HEK293 (cell line): ENCODE measurements around the gene COL1A2.

Experiments
- CTCF ChIA-PET: fragments of 350-600 bp; formaldehyde crosslinking; extraction: SDS; loops from one replicate; lab custom pipeline; 2021; ENCODE audit warnings: antibody characterized with exemption; lab: Yijun Ruan, JAX
- POLR2A ChIA-PET: fragments of 300-600 bp; formaldehyde crosslinking; extraction: SDS; loops from one replicate; lab custom pipeline; 2020; ENCODE audit warnings: antibody characterized with exemption, inconsistent platforms; lab: Yijun Ruan, JAX
- H3K27ac ChIP-seq: fragments of 200-500 bp; sonication (Bioruptor generic); 2 replicates; pipeline ENCODE4 v1.5.1; 2014; ENCODE audit warnings: low read depth, low read length, control low read depth, inconsistent platforms; ENCODE audit errors: extremely low read depth
- H3K36me3 ChIP-seq, 2 experiments: fragments of 200-500 bp in 1 of 2; sonication (Bioruptor generic) in 1 of 2; 1 replicate in 1 of 2; 2 replicates in 1 of 2; pipeline ENCODE4 v1.5.1; 2014 to 2017; ENCODE audit warnings: inconsistent platforms in 2 of 2, low read length in 2 of 2; ENCODE audit not compliant: control insufficient read depth in 2 of 2, insufficient read depth in 1 of 2
- H3K4me1 ChIP-seq: fragments of 200-500 bp; sonication (Bioruptor generic); 2 replicates; pipeline ENCODE4 v1.5.1; 2014; ENCODE audit warnings: mild to moderate bottlenecking, low read length, inconsistent platforms; ENCODE audit not compliant: control insufficient read depth, insufficient read depth
- H3K4me3 ChIP-seq: 2 replicates; pipeline ENCODE4 v1.5.1; 2011; ENCODE audit warnings: low read depth, mild to moderate bottlenecking, control low read depth, low read length, moderate library complexity
- H3K9me3 ChIP-seq: fragments of 200-500 bp; sonication (Bioruptor generic); 2 replicates; pipeline ENCODE4 v1.5.1; 2014; ENCODE audit warnings: low read depth, low read length, inconsistent platforms; ENCODE audit not compliant: control insufficient read depth, insufficient read depth
- ELK4 ChIP-seq: IDR thresholded peaks from 2 replicates; pipeline ENCODE4 v1.6.1; 2011; ENCODE audit warnings: mild to moderate bottlenecking, low read depth, low read length, borderline replicate concordance
- HOXC10 ChIP-seq: sonication (generic); formaldehyde crosslinking; IDR thresholded peaks from 2 replicates; pipeline ENCODE4 v1.8.1; 2023; ENCODE audit warnings: mild to moderate bottlenecking, missing genetic modification reagents
- KLF16 ChIP-seq: fragments of 450-650 bp; formaldehyde crosslinking; IDR thresholded peaks from 2 replicates; pipeline ENCODE4 v1.5.1; 2017; ENCODE audit warnings: missing biosample characterization, missing genetic modification characterization
- RBAK ChIP-seq: fragments of 450-650 bp; formaldehyde crosslinking; IDR thresholded peaks from 2 replicates; pipeline ENCODE4 v1.5.1; 2016; ENCODE audit warnings: missing biosample characterization, missing genetic modification characterization
- SCRT1 ChIP-seq: fragments of 450-650 bp; formaldehyde crosslinking; IDR thresholded peaks from 2 replicates; pipeline ENCODE4 v1.5.1; 2016; ENCODE audit warnings: missing biosample characterization, missing genetic modification characterization, borderline replicate concordance
- SP7 ChIP-seq: fragments of 450-650 bp; formaldehyde crosslinking; IDR thresholded peaks from 2 replicates; pipeline ENCODE4 v1.5.1; 2016; ENCODE audit warnings: missing biosample characterization, missing genetic modification characterization
- ZIC2 ChIP-seq: fragments of 450-650 bp; formaldehyde crosslinking; IDR thresholded peaks from 2 replicates; pipeline ENCODE4 v1.5.1; 2016; ENCODE audit warnings: missing biosample characterization, missing genetic modification characterization
- ZNF112 ChIP-seq: fragments of 450-650 bp; formaldehyde crosslinking; IDR thresholded peaks from 2 replicates; pipeline ENCODE4 v1.5.0; 2017; ENCODE audit warnings: missing biosample characterization, missing genetic modification characterization
- ZNF157 ChIP-seq: fragments of 450-650 bp; formaldehyde crosslinking; IDR thresholded peaks from 2 replicates; pipeline ENCODE4 v1.5.1; 2016; ENCODE audit warnings: missing biosample characterization, missing genetic modification characterization
- ZNF221 ChIP-seq: fragments of 450-650 bp; formaldehyde crosslinking; IDR thresholded peaks from 2 replicates; pipeline ENCODE4 v1.5.1; 2017; ENCODE audit warnings: missing biosample characterization, missing genetic modification characterization, borderline replicate concordance
- ZNF404 ChIP-seq: fragments of 450-650 bp; formaldehyde crosslinking; IDR thresholded peaks from 2 replicates; pipeline ENCODE4 v1.5.1; 2017; ENCODE audit warnings: missing biosample characterization, missing genetic modification characterization
- ZNF521 ChIP-seq: fragments of 450-650 bp; formaldehyde crosslinking; IDR thresholded peaks from 2 replicates; pipeline ENCODE4 v1.5.1; 2017; ENCODE audit warnings: missing biosample characterization, mild to moderate bottlenecking, missing genetic modification characterization
- ZNF544 ChIP-seq: fragments of 450-650 bp; formaldehyde crosslinking; IDR thresholded peaks from 2 replicates; pipeline ENCODE4 v1.5.0; 2017; ENCODE audit warnings: missing biosample characterization, missing genetic modification characterization
- ZNF549 ChIP-seq: fragments of 450-650 bp; IDR thresholded peaks from 2 replicates; pipeline ENCODE4 v1.5.1; 2018; ENCODE audit warnings: missing biosample characterization, missing genetic modification characterization, mild to moderate bottlenecking, inconsistent platforms, moderate library complexity
- ZNF660 ChIP-seq: fragments of 450-650 bp; IDR thresholded peaks from 2 replicates; pipeline ENCODE4 v1.5.1; 2018; ENCODE audit warnings: missing biosample characterization, mild to moderate bottlenecking, missing genetic modification characterization
- ZNF670 ChIP-seq: fragments of 450-650 bp; formaldehyde crosslinking; IDR thresholded peaks from 2 replicates; pipeline ENCODE4 v1.5.1; 2016; ENCODE audit warnings: missing biosample characterization, missing genetic modification characterization, low read depth
- TF ChIP-seq, protein P1 (sequence below): fragments of 450-650 bp; formaldehyde crosslinking; IDR thresholded peaks from 2 replicates; pipeline ENCODE4 v1.5.1; 2017; ENCODE audit warnings: missing biosample characterization, missing genetic modification characterization
- TF ChIP-seq, protein P2 (sequence below): fragments of 450-650 bp; IDR thresholded peaks from 2 replicates; pipeline ENCODE4 v1.5.1; 2018; ENCODE audit warnings: missing biosample characterization, mild to moderate bottlenecking, missing genetic modification characterization

COL1A2 gene

GRCh38 chr7:94355454-94355853 lies 39.2 kb upstream of the COL1A2 start:
- no peak overlapping the region for H3K27ac ChIP-seq
- no peaks in the 10 kb centered on the region for H3K9me3 ChIP-seq
- H3K36me3 ChIP-seq = no peaks in the 10 kb centered on the region
- H3K4me1 ChIP-seq = no peaks in the 10 kb centered on the region
- CTCF ChIA-PET = interaction anchor here (0.5 kb wide), 2 partner anchors 12 to 66 kb away, joined by 3 read pairs; no protein-coding TSS in a partner anchor
- TF ChIP-seq ZNF549 = no peak
- TF ChIP-seq SP7 (tag by site-specific recombination) = no peak
- TF ChIP-seq KLF16 (tag by site-specific recombination) = no peak
- TF ChIP-seq ZNF157 (tag by site-specific recombination) = no peak
- TF ChIP-seq ZNF660 (tag by site-specific recombination) = no peak
- no peak for TF ChIP-seq ZNF670 (tag by site-specific recombination)
- POLR2A ChIA-PET = no interaction called here
- H3K4me3 ChIP-seq = no peak overlapping the region

GRCh38 chr7:94357076-94357475 lies 37.6 kb upstream of the COL1A2 start:
- POLR2A ChIA-PET = no interaction called here
- H3K36me3 ChIP-seq = no peaks in the 10 kb centered on the region
- no peak overlapping the region for H3K27ac ChIP-seq
- TF ChIP-seq RBAK (no peak), SCRT1 (no peak), ZIC2 (no peak), ZNF521 (tag by site-specific recombination) (no peak), ZNF404 (tag by site-specific recombination) (no peak), ZNF670 (tag by site-specific recombination) (no peak)
- TF ChIP-seq, all 188 proteins: peak for 0
- CTCF ChIA-PET = no interaction called here
- Histone ChIP-seq H3K4me3 (no peak overlapping the region), H3K9me3 (no peaks in the 10 kb centered on the region), H3K4me1 (no peaks in the 10 kb centered on the region)

- POLR2A ChIA-PET = no interaction called here
- CTCF ChIA-PET = interaction anchor here (0.6 to 1.0 kb wide), 3 partner anchors 15 to 178 kb away, joined by 3 to 11 read pairs (median 3); no protein-coding TSS in a partner anchor
- H3K36me3 ChIP-seq = no peaks in the 10 kb centered on the region
- no peak for TF ChIP-seq ZNF221
- no peak for TF ChIP-seq ZNF112 (tag by site-specific recombination)
- no peak for TF ChIP-seq ELK4
- TF ChIP-seq, protein P1, sequence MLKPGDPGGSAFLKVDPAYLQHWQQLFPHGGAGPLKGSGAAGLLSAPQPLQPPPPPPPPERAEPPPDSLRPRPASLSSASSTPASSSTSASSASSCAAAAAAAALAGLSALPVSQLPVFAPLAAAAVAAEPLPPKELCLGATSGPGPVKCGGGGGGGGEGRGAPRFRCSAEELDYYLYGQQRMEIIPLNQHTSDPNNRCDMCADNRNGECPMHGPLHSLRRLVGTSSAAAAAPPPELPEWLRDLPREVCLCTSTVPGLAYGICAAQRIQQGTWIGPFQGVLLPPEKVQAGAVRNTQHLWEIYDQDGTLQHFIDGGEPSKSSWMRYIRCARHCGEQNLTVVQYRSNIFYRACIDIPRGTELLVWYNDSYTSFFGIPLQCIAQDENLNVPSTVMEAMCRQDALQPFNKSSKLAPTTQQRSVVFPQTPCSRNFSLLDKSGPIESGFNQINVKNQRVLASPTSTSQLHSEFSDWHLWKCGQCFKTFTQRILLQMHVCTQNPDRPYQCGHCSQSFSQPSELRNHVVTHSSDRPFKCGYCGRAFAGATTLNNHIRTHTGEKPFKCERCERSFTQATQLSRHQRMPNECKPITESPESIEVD (tag by site-specific recombination) = no peak
- TF ChIP-seq, protein P2, sequence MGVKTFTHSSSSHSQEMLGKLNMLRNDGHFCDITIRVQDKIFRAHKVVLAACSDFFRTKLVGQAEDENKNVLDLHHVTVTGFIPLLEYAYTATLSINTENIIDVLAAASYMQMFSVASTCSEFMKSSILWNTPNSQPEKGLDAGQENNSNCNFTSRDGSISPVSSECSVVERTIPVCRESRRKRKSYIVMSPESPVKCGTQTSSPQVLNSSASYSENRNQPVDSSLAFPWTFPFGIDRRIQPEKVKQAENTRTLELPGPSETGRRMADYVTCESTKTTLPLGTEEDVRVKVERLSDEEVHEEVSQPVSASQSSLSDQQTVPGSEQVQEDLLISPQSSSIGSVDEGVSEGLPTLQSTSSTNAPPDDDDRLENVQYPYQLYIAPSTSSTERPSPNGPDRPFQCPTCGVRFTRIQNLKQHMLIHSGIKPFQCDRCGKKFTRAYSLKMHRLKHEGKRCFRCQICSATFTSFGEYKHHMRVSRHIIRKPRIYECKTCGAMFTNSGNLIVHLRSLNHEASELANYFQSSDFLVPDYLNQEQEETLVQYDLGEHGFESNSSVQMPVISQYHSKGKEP (tag by site-specific recombination) = no peak
- TF ChIP-seq ZNF544 (tag by site-specific recombination) = no peak
- TF ChIP-seq HOXC10 (CRISPR knock-in tag) = no peak
- no peak overlapping the region for H3K4me3 ChIP-seq
- H3K4me1 ChIP-seq = no peaks in the 10 kb centered on the region
- H3K9me3 ChIP-seq = no peaks in the 10 kb centered on the region
- no peak overlapping the region for H3K27ac ChIP-seq
Observed at GRCh38 chr7:94360926-94361325, 33.8 kb upstream of the COL1A2 start.
